ENCODE data around the gene KIF20B.
"Not testable (repeated sequence)": the region's sequence is repeated elsewhere in the genome, so short reads cannot be mapped to it uniquely, and the experiment has no call there.

Gene KIF20B

GRCh38 chr10:89789188-89789877 lies 87.9 kb downstream of the KIF20B start:
- DNase-seq, result no peak

GRCh38 chr10:89792187-89792586 lies 90.8 kb downstream of the KIF20B start:
- DNase-seq, result no peak

GRCh38 chr10:89793649-89794254 lies 92.4 kb downstream of the KIF20B start:
- DNase-seq, result no peak

- no peak for DNase-seq
These were observed 94.5 kb downstream of the KIF20B start for GRCh38 chr10:89795840-89796239.

GRCh38 chr10:89798092-89798491 lies 96.7 kb downstream of the KIF20B start:
- DNase-seq, result no peak

GRCh38 chr10:89799573-89799972 lies 98.2 kb downstream of the KIF20B start:
- no peak for DNase-seq

- DNase-seq, result peak; percentile 73
These were observed 104.2 kb downstream of the KIF20B start for GRCh38 chr10:89805599-89806013.

GRCh38 chr10:89808842-89809241 lies 107.5 kb downstream of the KIF20B start:
- DNase-seq, result no peak

- DNase-seq, result no peak
These were observed 108.4 kb downstream of the KIF20B start for GRCh38 chr10:89809766-89810165.

GRCh38 chr10:89810908-89811525 lies 109.6 kb downstream of the KIF20B start:
- no peak for DNase-seq

GRCh38 chr10:89813546-89813945 lies 112.2 kb downstream of the KIF20B start:
- DNase-seq, result no peak

- DNase-seq, result no peak
These were observed 112.9 kb downstream of the KIF20B start for GRCh38 chr10:89814278-89814677.

GRCh38 chr10:89815049-89815853 lies 113.9 kb downstream of the KIF20B start:
- DNase-seq, result no peak

GRCh38 chr10:89819008-89819407 lies 117.6 kb downstream of the KIF20B start:
- not testable (repeated sequence) for DNase-seq
